Colonic mucosa (tissue), 4 donors: ENCODE measurements around the gene PLEKHH3. TPM values are rescaled to one million over a fixed set of nuclear protein-coding genes. Genes with fewer than 3 reads are reported as not detected.

Experiments
- DNase-seq: peaks from one replicate; pipeline ENCODE4 v3.0.0-alpha.2; 2020
- H3K27ac ChIP-seq: fragments of 200-600 bp; one replicate; pipeline ENCODE4 v1.8.0; 2021
- H3K27me3 ChIP-seq: fragments of 200-600 bp; one replicate; pipeline ENCODE4 v1.8.0; 2021
- H3K36me3 ChIP-seq: fragments of 200-600 bp; one replicate; pipeline ENCODE4 v1.8.0; 2021
- H3K4me1 ChIP-seq: fragments of 200-600 bp; one replicate; pipeline ENCODE4 v1.8.0; 2021; ENCODE audit warnings: mild to moderate bottlenecking
- H3K4me3 ChIP-seq: fragments of 200-600 bp; one replicate; pipeline ENCODE4 v1.8.0; 2021
- H3K9ac ChIP-seq, 2 donors: one replicate each; pipeline ENCODE4 v1.7.0; 2013; ENCODE audit warnings: control low read depth in 2 of 2, low read depth in 2 of 2, low read length in 2 of 2
- H3K9me3 ChIP-seq: fragments of 200-600 bp; one replicate; pipeline ENCODE4 v1.8.0; 2021
- intact Hi-C: fragments of 100-400 bp; cut with DNase I; formaldehyde crosslinking; loops from one replicate; pipeline ENCODE4 v1.14.1; 2022
- total RNA-seq, 2 donors: library from RNA; stranded (reverse); fragmentation: NEBNext Ultra II Directional in 1 of 2; extraction: Animal tissue kit (Norgen Biotek cat#: 25700) in 1 of 2; gene quantifications; one replicate each; pipeline ENCODE4 v1.2.1, GENCODE V29; 2021
- TF ChIP-seq, protein P1 (sequence below): fragments of 200-600 bp; IDR thresholded peaks from one replicate; pipeline ENCODE4 v1.8.0; 2022; ENCODE audit warnings: antibody characterized with exemption, mild to moderate bottlenecking
- donor health status: healthy.
- donor health status: DM: no; HTN: no; CAD: no.
- donor health status: DM: no; HTN: no; CAD: no.

The PLEKHH3 gene
- total RNA-seq, 2 donors from 2014 or later: 14.6 to 17.6 TPM

DNA sequence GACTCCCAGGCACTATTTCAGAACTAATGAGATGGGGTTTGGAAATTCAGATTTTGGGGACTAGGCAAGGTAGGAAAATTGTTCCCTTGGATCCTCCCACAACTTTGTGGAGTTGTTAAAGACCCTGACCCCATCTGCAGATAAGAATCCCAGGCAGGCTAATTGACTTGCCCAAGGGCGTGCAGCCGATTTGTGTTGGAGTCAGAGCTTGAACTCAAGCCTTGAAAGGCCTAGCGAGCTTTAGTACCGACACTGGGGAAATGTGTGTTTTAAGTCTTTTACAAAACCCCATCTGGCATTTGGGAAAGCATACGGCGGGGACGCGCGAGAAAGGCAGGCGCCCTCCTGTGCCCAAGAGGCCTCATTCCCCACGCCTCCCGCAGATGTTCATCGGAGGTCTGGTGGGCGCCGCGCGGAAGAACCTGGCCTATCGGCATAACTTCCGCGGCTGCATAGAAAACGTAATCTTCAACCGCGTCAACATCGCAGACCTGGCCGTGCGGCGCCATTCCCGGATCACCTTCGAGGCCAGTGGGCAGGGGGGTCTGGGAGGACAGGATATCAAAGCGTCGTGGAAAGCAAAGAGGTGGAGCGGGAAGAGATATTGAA is 9.8 kb upstream of the PLEKHH3 start:
- H3K9ac ChIP-seq: no peak overlapping the region
- DNase-seq: no peak
- intact Hi-C loops: loop anchor here (10.0 kb wide), 1 partner anchor 102 kb away; no protein-coding TSS in a partner anchor
- TF ChIP-seq, protein P1, sequence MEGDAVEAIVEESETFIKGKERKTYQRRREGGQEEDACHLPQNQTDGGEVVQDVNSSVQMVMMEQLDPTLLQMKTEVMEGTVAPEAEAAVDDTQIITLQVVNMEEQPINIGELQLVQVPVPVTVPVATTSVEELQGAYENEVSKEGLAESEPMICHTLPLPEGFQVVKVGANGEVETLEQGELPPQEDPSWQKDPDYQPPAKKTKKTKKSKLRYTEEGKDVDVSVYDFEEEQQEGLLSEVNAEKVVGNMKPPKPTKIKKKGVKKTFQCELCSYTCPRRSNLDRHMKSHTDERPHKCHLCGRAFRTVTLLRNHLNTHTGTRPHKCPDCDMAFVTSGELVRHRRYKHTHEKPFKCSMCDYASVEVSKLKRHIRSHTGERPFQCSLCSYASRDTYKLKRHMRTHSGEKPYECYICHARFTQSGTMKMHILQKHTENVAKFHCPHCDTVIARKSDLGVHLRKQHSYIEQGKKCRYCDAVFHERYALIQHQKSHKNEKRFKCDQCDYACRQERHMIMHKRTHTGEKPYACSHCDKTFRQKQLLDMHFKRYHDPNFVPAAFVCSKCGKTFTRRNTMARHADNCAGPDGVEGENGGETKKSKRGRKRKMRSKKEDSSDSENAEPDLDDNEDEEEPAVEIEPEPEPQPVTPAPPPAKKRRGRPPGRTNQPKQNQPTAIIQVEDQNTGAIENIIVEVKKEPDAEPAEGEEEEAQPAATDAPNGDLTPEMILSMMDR: no peak
- no peaks in the 10 kb centered on the region for H3K36me3 ChIP-seq
- peaks cover 5% of the 10 kb centered on the region for H3K27me3 ChIP-seq
- H3K4me1 ChIP-seq: peaks cover 8% of the 10 kb centered on the region
- H3K9me3 ChIP-seq: no peaks in the 10 kb centered on the region
- H3K27ac ChIP-seq: no peak overlapping the region
- no peak overlapping the region for H3K4me3 ChIP-seq

DNA sequence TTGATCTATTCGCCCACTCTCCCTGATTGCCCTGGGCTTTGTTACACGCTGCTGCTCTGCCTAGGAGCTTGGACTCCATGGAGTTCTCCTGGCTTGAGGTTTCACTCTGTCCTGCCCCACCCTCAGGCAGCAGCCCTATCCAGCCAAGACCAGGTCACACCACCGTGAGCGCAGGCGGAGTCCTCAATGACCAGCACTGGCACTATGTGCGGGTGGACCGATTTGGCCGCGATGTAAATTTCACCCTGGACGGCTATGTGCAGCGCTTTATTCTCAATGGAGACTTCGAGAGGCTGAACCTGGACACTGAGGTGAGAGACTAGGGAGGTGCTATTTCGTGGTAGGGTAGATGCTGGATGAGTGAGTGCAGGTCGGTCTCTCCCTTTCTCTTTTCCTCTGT is 9.0 kb upstream of the PLEKHH3 start:
- TF ChIP-seq, protein P1: no peak
- Histone ChIP-seq H3K9me3 (no peaks in the 10 kb centered on the region), H3K27me3 (peaks cover 7% of the 10 kb centered on the region), H3K36me3 (no peaks in the 10 kb centered on the region), H3K4me3 (no peak overlapping the region), H3K27ac (no peak overlapping the region), H3K9ac (no peak overlapping the region), H3K4me1 (peaks cover 13% of the 10 kb centered on the region)
- DNase-seq: no peak
- intact Hi-C loops: loop anchor here (10.0 kb wide), 1 partner anchor 101 kb away; no protein-coding TSS in a partner anchor

DNA sequence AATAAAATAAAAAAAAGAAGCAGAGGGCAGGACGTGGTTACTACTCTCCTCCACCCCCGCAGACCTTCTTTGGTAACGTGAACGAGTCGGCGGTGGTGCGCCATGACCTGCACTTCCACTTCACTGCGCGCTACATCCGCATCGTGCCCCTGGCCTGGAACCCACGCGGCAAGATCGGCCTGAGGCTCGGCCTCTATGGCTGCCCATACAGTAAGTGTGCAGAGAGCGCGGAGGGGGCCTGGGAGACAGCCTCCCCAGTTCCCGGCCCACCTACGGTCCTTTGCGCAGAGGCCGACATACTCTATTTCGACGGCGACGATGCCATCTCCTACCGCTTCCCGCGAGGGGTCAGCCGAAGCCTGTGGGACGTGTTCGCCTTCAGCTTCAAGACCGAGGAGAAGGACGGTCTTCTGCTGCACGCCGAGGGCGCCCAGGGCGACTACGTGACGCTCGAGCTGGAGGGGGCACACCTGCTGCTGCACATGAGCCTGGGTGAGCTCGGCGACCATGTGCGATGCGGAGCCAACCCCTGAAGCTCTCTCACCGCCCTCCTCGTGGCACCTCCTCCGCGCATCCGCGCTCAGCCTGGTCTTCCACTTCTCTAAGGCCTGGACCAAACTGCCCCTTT is 8.2 kb upstream of the PLEKHH3 start:
- Histone ChIP-seq H3K27me3 (peaks cover 7% of the 10 kb centered on the region), H3K9me3 (no peaks in the 10 kb centered on the region), H3K9ac (no peak overlapping the region), H3K27ac (no peak overlapping the region), H3K4me3 (no peak overlapping the region), H3K36me3 (no peaks in the 10 kb centered on the region), H3K4me1 (peaks cover 15% of the 10 kb centered on the region)
- intact Hi-C loops: loop anchor here (10.0 kb wide), 1 partner anchor 100 kb away; no protein-coding TSS in a partner anchor
- TF ChIP-seq, protein P1: no peak
- DNase-seq: no peak

DNA sequence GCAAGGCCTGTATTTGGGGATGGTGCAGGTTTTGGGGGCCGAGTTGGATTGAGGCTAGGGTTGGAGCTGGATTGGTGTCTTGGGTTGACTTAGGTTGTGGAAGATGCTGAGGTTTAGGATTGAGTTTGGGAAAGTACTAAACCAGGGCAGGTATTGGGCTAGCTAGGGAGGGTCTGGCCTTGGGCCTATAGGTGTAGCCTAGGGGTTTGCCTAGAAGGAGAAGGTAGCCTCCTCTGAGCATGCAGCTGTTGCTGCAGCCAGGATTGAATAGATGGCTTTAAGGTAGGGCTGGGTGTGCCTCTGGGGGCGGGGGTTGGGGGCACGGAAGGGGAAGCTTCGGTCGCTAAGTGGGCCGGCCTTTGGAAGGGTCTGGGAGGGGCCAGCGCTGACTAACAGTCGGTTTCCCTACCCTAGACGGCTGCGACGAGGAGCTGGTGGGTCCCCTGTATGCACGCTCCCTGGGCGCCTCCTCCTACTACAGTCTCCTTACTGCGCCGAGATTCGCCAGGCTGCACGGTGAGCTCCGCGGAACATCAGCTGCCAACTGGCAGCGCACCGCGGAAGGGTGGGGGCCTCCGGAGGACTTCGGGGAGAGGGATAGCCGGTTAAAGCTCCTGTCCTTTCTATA is 6.7 kb upstream of the PLEKHH3 start:
- TF ChIP-seq, protein P1: no peak
- Histone ChIP-seq H3K27me3 (peaks cover 7% of the 10 kb centered on the region), H3K27ac (peak overlapping the region; percentile 59), H3K4me1 (peaks cover 31% of the 10 kb centered on the region), H3K9me3 (no peaks in the 10 kb centered on the region), H3K4me3 (peak overlapping the region; percentile 37), H3K36me3 (no peaks in the 10 kb centered on the region), H3K9ac (peak overlapping the region; percentile 50 to 51)
- intact Hi-C loops: loop anchor here (10.0 kb wide), 1 partner anchor 99 kb away; no protein-coding TSS in a partner anchor
- no peak for DNase-seq

DNA sequence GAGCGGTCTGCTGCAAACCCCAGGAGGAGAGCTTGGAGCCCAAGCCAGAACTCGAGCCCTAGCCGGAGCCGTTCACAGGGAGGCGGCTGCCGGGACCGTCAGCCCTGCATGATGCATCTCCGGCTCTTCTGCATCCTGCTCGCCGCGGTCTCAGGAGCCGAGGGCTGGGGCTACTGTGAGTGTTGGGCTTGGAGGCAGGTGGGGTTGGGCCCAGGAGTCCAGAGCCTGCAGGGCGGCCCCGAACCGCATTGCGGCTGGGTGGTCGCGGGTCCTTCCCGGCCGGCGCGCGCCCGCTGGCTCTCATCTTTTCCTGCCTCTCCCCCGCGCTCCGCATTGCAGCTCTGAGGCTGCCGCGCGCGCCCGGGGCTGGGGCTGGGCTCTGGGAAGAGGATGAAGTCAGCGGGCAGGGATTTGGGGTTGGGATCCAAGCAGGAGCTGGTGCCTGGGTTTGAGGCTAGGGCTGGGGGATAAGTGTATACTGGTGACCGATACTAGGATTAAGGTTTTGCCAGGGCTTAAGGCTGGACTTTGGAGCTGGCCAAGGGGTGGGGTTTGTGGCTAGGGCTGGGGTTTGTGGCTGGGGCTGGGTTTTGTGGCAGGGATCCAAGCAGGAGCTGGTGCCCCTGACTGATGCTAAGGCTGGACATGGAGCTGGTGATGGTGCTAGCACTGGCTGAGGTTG is 6.1 kb upstream of the PLEKHH3 start:
- peak overlapping the region; percentile 59 for H3K27ac ChIP-seq
- H3K4me3 ChIP-seq: peak overlapping the region; percentile 37
- peaks cover 7% of the 10 kb centered on the region for H3K27me3 ChIP-seq
- H3K9me3 ChIP-seq: no peaks in the 10 kb centered on the region
- TF ChIP-seq, protein P1: no peak
- DNase-seq: peak; percentile 72
- H3K36me3 ChIP-seq: no peaks in the 10 kb centered on the region
- peak overlapping the region; percentile 50 to 51 for H3K9ac ChIP-seq
- H3K4me1 ChIP-seq: peaks cover 31% of the 10 kb centered on the region
- intact Hi-C loops: loop anchor here (10.0 kb wide), 1 partner anchor 98 kb away; no protein-coding TSS in a partner anchor
